Vagina (tissue), 2 donors: Measurements from ENCODE around the gene AMBRA1. TPM values are rescaled to one million over a fixed set of nuclear protein-coding genes. Genes with fewer than 3 reads are reported as not detected.

Experiments used
- DNase-seq, 2 donors: peaks; one replicate each; pipeline ENCODE4 v3.0.0-alpha.2; 2017; ENCODE audit errors: extremely low spot score in 2 of 2
- H3K27ac ChIP-seq: fragments of 200-600 bp; sonication (generic); one replicate; pipeline ENCODE4 v1.5.1; 2019
- H3K27me3 ChIP-seq: fragments of 200-600 bp; sonication (generic); one replicate; pipeline ENCODE4 v1.5.1; 2019
- H3K36me3 ChIP-seq, 2 donors: fragments of 200-600 bp; sonication (generic); one replicate each; pipeline ENCODE4 v1.5.1; 2017 to 2019
- H3K4me1 ChIP-seq: fragments of 200-600 bp; sonication (generic); one replicate; pipeline ENCODE4 v1.5.1; 2019
- H3K4me3 ChIP-seq, 2 donors: fragments of 200-600 bp; sonication (generic); 1 replicate in 1 of 2; 2 replicates in 1 of 2; pipeline ENCODE4 v1.5.1; 2016 to 2019
- H3K9me3 ChIP-seq: fragments of 200-600 bp; sonication (generic); one replicate; pipeline ENCODE4 v1.5.1; 2019
- POLR2A ChIP-seq, 2 donors: fragments of 450-650 bp; IDR thresholded peaks; one replicate each; pipeline ENCODE4 v1.6.1; 2017; ENCODE audit warnings: antibody characterized with exemption in 2 of 2, mild to moderate bottlenecking in 2 of 2, moderate library complexity in 2 of 2
- POLR2AphosphoS5 ChIP-seq, 2 donors: sonication (generic); formaldehyde crosslinking; IDR thresholded peaks; one replicate each; pipeline ENCODE4 v1.9.0; 2017; ENCODE audit warnings: antibody characterized with exemption in 2 of 2, mild to moderate bottlenecking in 2 of 2, low read depth in 1 of 2; ENCODE audit not compliant: insufficient read depth in 1 of 2
- intact Hi-C: fragments of 100-400 bp; cut with DNase I; formaldehyde crosslinking; loops from one replicate; pipeline ENCODE4 v1.15.1; 2023
- total RNA-seq: library from RNA; depleted of rRNA; stranded (reverse); fragments of >200 nt; gene quantifications from one replicate; pipeline ENCODE4 v1.2.3, GENCODE V29; 2016
- TF ChIP-seq, protein P1 (sequence below), 3 experiments: fragments of 450-650 bp in 2 of 3; fragments of 200-600 bp in 1 of 3; sonication (generic) in 1 of 3; IDR thresholded peaks; one replicate each; pipeline ENCODE4 v1.5.1; 2017 to 2019; ENCODE audit warnings: antibody characterized with exemption in 3 of 3, mild to moderate bottlenecking in 2 of 3, moderate library complexity in 2 of 3

AMBRA1 gene
- total RNA-seq, 1 donor from 2014 or later: 40.0 TPM

DNA sequence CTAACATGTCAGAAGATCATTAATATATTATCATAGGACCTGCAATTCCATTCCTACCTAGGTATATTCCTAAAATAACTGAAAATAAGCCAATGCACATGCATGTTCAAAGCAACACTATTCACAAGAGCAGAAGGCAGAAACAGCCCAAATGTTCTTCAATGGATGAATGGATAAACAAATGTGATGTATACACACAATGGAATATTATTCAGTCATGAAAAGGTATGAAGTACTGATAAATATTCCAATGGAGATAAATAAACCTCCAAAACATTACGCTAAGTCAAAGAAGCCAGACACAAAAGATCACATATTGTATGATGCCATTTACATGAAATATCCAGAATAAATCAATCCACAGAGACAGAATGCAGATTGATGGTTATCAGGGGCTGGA lies 16.8 kb downstream of the AMBRA1 start:
- Histone ChIP-seq H3K36me3 (no peaks in the 10 kb centered on the region), H3K27ac (no peak overlapping the region), H3K9me3 (no peaks in the 10 kb centered on the region), H3K4me3 (no peak overlapping the region), H3K4me1 (peaks cover 16% of the 10 kb centered on the region), H3K27me3 (no peaks in the 10 kb centered on the region)
- TF ChIP-seq, protein P1, sequence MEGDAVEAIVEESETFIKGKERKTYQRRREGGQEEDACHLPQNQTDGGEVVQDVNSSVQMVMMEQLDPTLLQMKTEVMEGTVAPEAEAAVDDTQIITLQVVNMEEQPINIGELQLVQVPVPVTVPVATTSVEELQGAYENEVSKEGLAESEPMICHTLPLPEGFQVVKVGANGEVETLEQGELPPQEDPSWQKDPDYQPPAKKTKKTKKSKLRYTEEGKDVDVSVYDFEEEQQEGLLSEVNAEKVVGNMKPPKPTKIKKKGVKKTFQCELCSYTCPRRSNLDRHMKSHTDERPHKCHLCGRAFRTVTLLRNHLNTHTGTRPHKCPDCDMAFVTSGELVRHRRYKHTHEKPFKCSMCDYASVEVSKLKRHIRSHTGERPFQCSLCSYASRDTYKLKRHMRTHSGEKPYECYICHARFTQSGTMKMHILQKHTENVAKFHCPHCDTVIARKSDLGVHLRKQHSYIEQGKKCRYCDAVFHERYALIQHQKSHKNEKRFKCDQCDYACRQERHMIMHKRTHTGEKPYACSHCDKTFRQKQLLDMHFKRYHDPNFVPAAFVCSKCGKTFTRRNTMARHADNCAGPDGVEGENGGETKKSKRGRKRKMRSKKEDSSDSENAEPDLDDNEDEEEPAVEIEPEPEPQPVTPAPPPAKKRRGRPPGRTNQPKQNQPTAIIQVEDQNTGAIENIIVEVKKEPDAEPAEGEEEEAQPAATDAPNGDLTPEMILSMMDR (IDR thresholded peaks at IDR 0.05): no peak
- TF ChIP-seq POLR2A (IDR thresholded peaks at IDR 0.05): no peak
- no peak for TF ChIP-seq POLR2AphosphoS5 (IDR thresholded peaks at IDR 0.05; ENCODE audit: insufficient read depth in 1 of 2, low read depth in 1 of 2)
- intact Hi-C loops: no loop called here
- DNase-seq: no peak

DNA sequence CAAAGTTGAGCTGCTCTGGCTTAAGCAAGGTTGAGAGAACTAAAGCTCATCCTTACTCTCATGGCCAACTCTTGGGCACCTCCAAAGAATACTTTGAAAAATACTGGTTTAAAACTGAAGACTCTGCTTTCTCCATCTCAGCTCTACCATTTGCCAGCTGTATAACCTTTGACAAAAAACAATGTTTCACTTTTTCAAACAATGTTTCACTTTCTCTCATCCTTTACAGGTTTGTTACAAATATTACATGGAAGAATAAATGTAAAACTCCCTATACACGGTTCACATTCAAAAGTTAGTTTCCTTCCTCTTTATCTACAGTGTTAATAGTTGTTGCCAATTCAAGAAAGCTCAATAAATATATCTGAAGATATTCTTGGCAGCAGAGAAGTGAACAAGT lies 19.2 kb downstream of the AMBRA1 start:
- Histone ChIP-seq H3K4me1 (peaks cover 31% of the 10 kb centered on the region), H3K9me3 (no peaks in the 10 kb centered on the region), H3K4me3 (no peak overlapping the region), H3K36me3 (no peaks in the 10 kb centered on the region), H3K27ac (no peak overlapping the region), H3K27me3 (no peaks in the 10 kb centered on the region)
- no peak for DNase-seq
- TF ChIP-seq POLR2AphosphoS5 (IDR thresholded peaks at IDR 0.05; ENCODE audit: insufficient read depth in 1 of 2, low read depth in 1 of 2): no peak
- TF ChIP-seq, protein P1 (IDR thresholded peaks at IDR 0.05): no peak
- no peak for TF ChIP-seq POLR2A (IDR thresholded peaks at IDR 0.05)
- intact Hi-C loops: no loop called here

DNA sequence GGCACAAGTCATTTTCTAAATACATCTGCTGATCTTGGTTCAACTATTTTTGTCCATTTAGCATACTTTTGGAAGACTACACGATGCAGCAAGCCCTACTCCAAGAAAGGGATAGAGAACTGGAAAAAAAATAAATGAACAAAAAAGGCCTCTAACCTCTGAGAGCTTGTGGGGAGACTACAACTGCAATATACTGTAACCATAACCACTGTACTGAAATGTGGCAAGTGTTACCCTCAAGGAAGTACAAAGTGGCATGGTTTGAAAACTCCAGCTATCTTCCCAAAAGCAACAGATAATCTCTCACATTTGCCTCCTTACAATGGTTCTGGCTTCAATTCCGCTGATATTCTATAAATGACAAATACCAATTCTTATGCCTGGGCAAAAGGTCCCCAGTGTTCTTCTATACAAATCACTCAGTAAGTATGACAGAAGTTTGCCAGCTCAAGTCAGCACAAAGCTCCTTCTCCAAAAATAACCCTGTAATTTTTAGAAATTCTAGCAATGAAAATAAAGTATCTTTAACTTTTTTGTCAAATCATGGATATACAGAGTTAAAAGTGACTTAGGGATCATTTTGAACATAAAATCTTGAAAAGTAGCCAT lies 22.9 kb downstream of the AMBRA1 start:
- H3K4me1 ChIP-seq: peaks cover 22% of the 10 kb centered on the region
- DNase-seq: no peak
- TF ChIP-seq POLR2AphosphoS5 (IDR thresholded peaks at IDR 0.05; ENCODE audit: insufficient read depth in 1 of 2, low read depth in 1 of 2) (no peak), POLR2A (IDR thresholded peaks at IDR 0.05) (no peak)
- TF ChIP-seq, protein P1 (IDR thresholded peaks at IDR 0.05): no peak
- H3K27me3 ChIP-seq: no peaks in the 10 kb centered on the region
- H3K9me3 ChIP-seq: no peaks in the 10 kb centered on the region
- intact Hi-C loops: no loop called here
- no peak overlapping the region for H3K4me3 ChIP-seq
- H3K36me3 ChIP-seq: no peaks in the 10 kb centered on the region
- H3K27ac ChIP-seq: no peak overlapping the region

DNA sequence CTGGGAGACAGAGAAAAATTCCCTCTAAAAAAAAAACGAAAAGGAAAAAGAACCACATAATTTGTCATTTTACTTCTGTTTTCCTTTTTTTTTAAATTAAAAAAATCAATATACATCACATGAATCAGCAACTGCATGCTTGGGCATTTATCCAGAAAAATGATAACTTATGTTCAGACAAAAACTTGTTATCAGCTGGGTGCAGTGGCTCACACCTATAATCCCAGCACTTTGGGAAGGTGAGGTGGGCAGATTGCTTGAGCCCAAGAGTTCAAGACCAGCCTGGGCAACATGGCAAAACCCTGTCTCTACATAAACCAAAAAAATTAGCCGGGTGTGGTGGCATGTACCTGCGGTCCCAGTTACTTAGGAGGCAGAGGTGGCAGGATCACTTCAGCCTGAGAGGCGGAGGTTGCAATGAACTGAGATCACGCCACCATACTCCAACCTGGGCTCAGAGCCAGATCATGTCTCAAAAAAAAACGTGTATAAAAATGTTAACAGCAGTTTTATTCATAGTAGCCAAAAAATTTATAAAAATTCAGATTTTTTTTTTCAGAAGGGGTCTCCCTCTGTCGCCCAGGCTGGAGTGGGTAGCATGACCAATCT lies 28.5 kb downstream of the AMBRA1 start:
- Histone ChIP-seq H3K9me3 (no peaks in the 10 kb centered on the region), H3K27me3 (no peaks in the 10 kb centered on the region), H3K36me3 (no peaks in the 10 kb centered on the region), H3K4me1 (peaks cover 13% of the 10 kb centered on the region), H3K27ac (no peak overlapping the region), H3K4me3 (no peak overlapping the region)
- intact Hi-C loops: no loop called here
- TF ChIP-seq, protein P1 (IDR thresholded peaks at IDR 0.05): no peak
- TF ChIP-seq POLR2A (IDR thresholded peaks at IDR 0.05): no peak
- TF ChIP-seq POLR2AphosphoS5 (IDR thresholded peaks at IDR 0.05; ENCODE audit: insufficient read depth in 1 of 2, low read depth in 1 of 2): no peak
- no peak for DNase-seq

DNA sequence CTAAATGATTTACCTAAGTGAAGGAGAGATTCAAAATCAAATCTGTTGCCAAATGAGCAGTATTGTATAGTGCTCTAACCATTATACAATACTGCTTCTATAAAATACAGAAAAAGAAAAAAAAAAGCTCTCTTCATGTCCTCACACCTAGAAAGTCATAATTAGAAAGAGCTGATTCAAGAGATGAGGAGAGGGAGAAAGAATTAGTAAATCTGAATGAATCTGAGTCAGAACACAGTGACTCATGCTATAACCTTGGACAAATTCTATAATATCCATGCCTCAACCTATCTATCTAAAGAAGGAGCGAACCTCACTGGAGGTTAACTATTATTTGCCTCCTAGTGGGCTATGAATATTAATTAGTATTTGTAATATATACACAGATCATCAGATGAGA lies 29.4 kb downstream of the AMBRA1 start:
- TF ChIP-seq, protein P1 (IDR thresholded peaks at IDR 0.05): no peak
- TF ChIP-seq POLR2AphosphoS5 (IDR thresholded peaks at IDR 0.05; ENCODE audit: insufficient read depth in 1 of 2, low read depth in 1 of 2) (no peak), POLR2A (IDR thresholded peaks at IDR 0.05) (no peak)
- Histone ChIP-seq H3K27ac (no peak overlapping the region), H3K9me3 (no peaks in the 10 kb centered on the region), H3K4me3 (no peak overlapping the region), H3K36me3 (no peaks in the 10 kb centered on the region), H3K27me3 (no peaks in the 10 kb centered on the region), H3K4me1 (peaks cover 22% of the 10 kb centered on the region)
- intact Hi-C loops: no loop called here
- DNase-seq: no peak
